Thymus (tissue), 11 donors: Measurements from ENCODE around the gene CGB5. TPM values are rescaled to one million over a fixed set of nuclear protein-coding genes. Genes with fewer than 3 reads are reported as not detected.
"Not testable (repeated sequence)": the region's sequence is repeated elsewhere in the genome, so short reads cannot be mapped to it uniquely, and the experiment has no call there.

Experiments
- DNase-seq, 9 donors: peaks; one replicate each; pipeline ENCODE4 v3.0.0-alpha.2; 2013; ENCODE audit warnings: low spot score in 9 of 9, low read depth in 6 of 9, missing footprints in 1 of 9
- H3K27ac ChIP-seq, 2 donors: one replicate each; pipeline ENCODE4 v1.5.1; 2013; ENCODE audit warnings: control low read depth in 1 of 2, low read depth in 1 of 2, low read length in 1 of 2, mild to moderate bottlenecking in 1 of 2, moderate library complexity in 1 of 2
- H3K27me3 ChIP-seq, 2 donors: one replicate each; pipeline ENCODE4 v1.5.1; 2013; ENCODE audit warnings: low read length in 1 of 2; ENCODE audit not compliant: control insufficient read depth in 2 of 2, insufficient read depth in 1 of 2
- H3K36me3 ChIP-seq, 2 donors: one replicate each; pipeline ENCODE4 v1.5.1; 2013; ENCODE audit warnings: low read length in 1 of 2, mild to moderate bottlenecking in 1 of 2, moderate library complexity in 1 of 2; ENCODE audit not compliant: control insufficient read depth in 2 of 2, insufficient read depth in 2 of 2
- H3K4me1 ChIP-seq, 2 donors: one replicate each; pipeline ENCODE4 v1.5.1; 2013; ENCODE audit warnings: low read length in 2 of 2; ENCODE audit not compliant: control insufficient read depth in 2 of 2, insufficient read depth in 2 of 2
- H3K4me3 ChIP-seq, 2 donors: one replicate each; pipeline ENCODE4 v1.5.1; 2013; ENCODE audit warnings: low read length in 2 of 2, control low read depth in 1 of 2, mild to moderate bottlenecking in 1 of 2
- H3K9me3 ChIP-seq, 2 donors: one replicate each; pipeline ENCODE4 v1.5.1; 2013; ENCODE audit warnings: low read length in 1 of 2, mild to moderate bottlenecking in 1 of 2; ENCODE audit not compliant: control insufficient read depth in 2 of 2, insufficient read depth in 1 of 2
- WGBS: extraction: QIAGEN DNeasy Blood & Tissue Kit; methylation state at CpG from one replicate; pipeline ENCODE4 v1.1.7; 2013; 5-methylcytosine and 5-hydroxymethylcytosine counted together
- polyA plus RNA-seq: library from polyadenylated mRNA; stranded (reverse); fragments of 200-250 nt; gene quantifications from one replicate; pipeline ENCODE4 v1.2.3, GENCODE V29; 2013
- total RNA-seq: library from RNA; stranded (reverse); fragments of 120-200 nt; gene quantifications from one replicate; pipeline ENCODE4 v1.2.4, GENCODE V29; 2013
- donor health status: healthy.

The CGB5 gene
- total and polyA plus RNA-seq, 2 donors, result 0.19 to 0.98 TPM

GRCh38 chr19:49019242-49019932, 24.3 kb upstream of the CGB5 start:
- peak overlapping the region in 1 of 2 donors; percentile 32 for H3K4me3 ChIP-seq
- WGBS, result 19% methylated on average over 41 of the region's 41 CpGs
- H3K27me3 ChIP-seq, result peaks cover 16 to 54% of the 10 kb centered on the region in 2 donors
- H3K9me3 ChIP-seq, result no peaks in the 10 kb centered on the region
- H3K27ac ChIP-seq, result no peak overlapping the region
- peaks cover 13 to 21% of the 10 kb centered on the region in 2 donors for H3K36me3 ChIP-seq
- peak in 2 of 9 donors; percentile 21 to 39 for DNase-seq
- peaks cover 3 to 14% of the 10 kb centered on the region in 2 donors for H3K4me1 ChIP-seq

- H3K9me3 ChIP-seq, result no peaks in the 10 kb centered on the region
- 87% methylated on average over 11 of the region's 11 CpGs for WGBS
- peaks cover 3 to 14% of the 10 kb centered on the region in 2 donors for H3K4me1 ChIP-seq
- H3K36me3 ChIP-seq, result peaks cover 10 to 12% of the 10 kb centered on the region in 2 donors
- H3K27ac ChIP-seq, result no peak overlapping the region
- H3K4me3 ChIP-seq, result no peak overlapping the region
- H3K27me3 ChIP-seq, result peaks cover 16 to 54% of the 10 kb centered on the region in 2 donors
- no peak for DNase-seq
These were observed 23.3 kb upstream of the CGB5 start for GRCh38 chr19:49020342-49020741.

- Histone ChIP-seq H3K4me1 (peaks cover 3 to 14% of the 10 kb centered on the region in 2 donors), H3K4me3 (no peak overlapping the region), H3K36me3 (peaks cover under 1 to 3% of the 10 kb centered on the region in 2 donors), H3K27me3 (peaks cover 16 to 54% of the 10 kb centered on the region in 2 donors), H3K27ac (no peak overlapping the region), H3K9me3 (no peaks in the 10 kb centered on the region)
- WGBS, result 56% methylated on average over 16 of the region's 16 CpGs
- DNase-seq, result no peak
These were observed 22.4 kb upstream of the CGB5 start for GRCh38 chr19:49020931-49021895.

GRCh38 chr19:49022116-49022515, 21.5 kb upstream of the CGB5 start:
- Histone ChIP-seq H3K27ac (no peak overlapping the region), H3K9me3 (no peaks in the 10 kb centered on the region), H3K27me3 (peaks cover 16 to 53% of the 10 kb centered on the region in 2 donors), H3K4me3 (no peak overlapping the region), H3K4me1 (peaks cover 3 to 14% of the 10 kb centered on the region in 2 donors), H3K36me3 (no peaks in the 10 kb centered on the region)
- DNase-seq, result no peak
- WGBS, result 96% methylated on average over 9 of the region's 9 CpGs

GRCh38 chr19:49024233-49024632, 19.4 kb upstream of the CGB5 start, which contains the start of gene CGB3:
TSS of gene CGB3 (minus strand) at chr19:49024333. CDS start at chr19:49023971, 362 bp downstream.
- WGBS, result 77% methylated on average over 15 of the region's 15 CpGs
- H3K4me1 ChIP-seq, H3K9me3 ChIP-seq, DNase-seq, H3K27ac ChIP-seq, H3K4me3 ChIP-seq, H3K36me3 ChIP-seq: not testable (repeated sequence)
- peaks cover 10 to 32% of the 10 kb centered on the region in 2 donors for H3K27me3 ChIP-seq

GRCh38 chr19:49025088-49025487, 18.6 kb upstream of the CGB5 start:
- DNase-seq, H3K4me1 ChIP-seq, H3K36me3 ChIP-seq, H3K9me3 ChIP-seq, H3K27ac ChIP-seq, H3K4me3 ChIP-seq: not testable (repeated sequence)
- peaks cover 4 to 24% of the 10 kb centered on the region in 2 donors for H3K27me3 ChIP-seq
- 93% methylated on average over 4 of the region's 6 CpGs for WGBS

GRCh38 chr19:49025599-49025998, 18.0 kb upstream of the CGB5 start:
- 91% methylated on average over 23 of the region's 23 CpGs for whole genome bisulfite sequencing

GRCh38 chr19:49028686-49029085, 15.0 kb upstream of the CGB5 start:
- H3K27me3 ChIP-seq, DNase-seq, H3K36me3 ChIP-seq, H3K27ac ChIP-seq, H3K4me3 ChIP-seq, H3K9me3 ChIP-seq, H3K4me1 ChIP-seq: not testable (repeated sequence)
- WGBS, result 89% methylated on average over 9 of the region's 9 CpGs

More at GRCh38 chr19:49025599-49025998, 18.0 kb upstream of the CGB5 start:
- not testable (repeated sequence) for H3K4me1 ChIP-seq, H3K4me3 ChIP-seq, H3K36me3 ChIP-seq, H3K9me3 ChIP-seq, H3K27ac ChIP-seq, DNase-seq
- peaks cover 0 to 19% of the 10 kb centered on the region in 2 donors for H3K27me3 ChIP-seq

- not testable (repeated sequence) for H3K4me3 ChIP-seq, H3K27ac ChIP-seq, H3K9me3 ChIP-seq, H3K36me3 ChIP-seq, H3K27me3 ChIP-seq, DNase-seq, H3K4me1 ChIP-seq
- WGBS, result 93% methylated on average over 14 of the region's 14 CpGs
These were observed 13.9 kb upstream of the CGB5 start for GRCh38 chr19:49029749-49030148.
